ENCODE results near the gene SH3PXD2A. TPM values are rescaled to one million over a fixed set of nuclear protein-coding genes. Genes with fewer than 3 reads are reported as not detected.

The SH3PXD2A gene, protein sequence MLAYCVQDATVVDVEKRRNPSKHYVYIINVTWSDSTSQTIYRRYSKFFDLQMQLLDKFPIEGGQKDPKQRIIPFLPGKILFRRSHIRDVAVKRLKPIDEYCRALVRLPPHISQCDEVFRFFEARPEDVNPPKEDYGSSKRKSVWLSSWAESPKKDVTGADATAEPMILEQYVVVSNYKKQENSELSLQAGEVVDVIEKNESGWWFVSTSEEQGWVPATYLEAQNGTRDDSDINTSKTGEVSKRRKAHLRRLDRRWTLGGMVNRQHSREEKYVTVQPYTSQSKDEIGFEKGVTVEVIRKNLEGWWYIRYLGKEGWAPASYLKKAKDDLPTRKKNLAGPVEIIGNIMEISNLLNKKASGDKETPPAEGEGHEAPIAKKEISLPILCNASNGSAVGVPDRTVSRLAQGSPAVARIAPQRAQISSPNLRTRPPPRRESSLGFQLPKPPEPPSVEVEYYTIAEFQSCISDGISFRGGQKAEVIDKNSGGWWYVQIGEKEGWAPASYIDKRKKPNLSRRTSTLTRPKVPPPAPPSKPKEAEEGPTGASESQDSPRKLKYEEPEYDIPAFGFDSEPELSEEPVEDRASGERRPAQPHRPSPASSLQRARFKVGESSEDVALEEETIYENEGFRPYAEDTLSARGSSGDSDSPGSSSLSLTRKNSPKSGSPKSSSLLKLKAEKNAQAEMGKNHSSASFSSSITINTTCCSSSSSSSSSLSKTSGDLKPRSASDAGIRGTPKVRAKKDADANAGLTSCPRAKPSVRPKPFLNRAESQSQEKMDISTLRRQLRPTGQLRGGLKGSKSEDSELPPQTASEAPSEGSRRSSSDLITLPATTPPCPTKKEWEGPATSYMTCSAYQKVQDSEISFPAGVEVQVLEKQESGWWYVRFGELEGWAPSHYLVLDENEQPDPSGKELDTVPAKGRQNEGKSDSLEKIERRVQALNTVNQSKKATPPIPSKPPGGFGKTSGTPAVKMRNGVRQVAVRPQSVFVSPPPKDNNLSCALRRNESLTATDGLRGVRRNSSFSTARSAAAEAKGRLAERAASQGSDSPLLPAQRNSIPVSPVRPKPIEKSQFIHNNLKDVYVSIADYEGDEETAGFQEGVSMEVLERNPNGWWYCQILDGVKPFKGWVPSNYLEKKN
- total RNA-seq, result 100 to 1,000 TPM; 128 to 154 (median 136) TPM

DNA sequence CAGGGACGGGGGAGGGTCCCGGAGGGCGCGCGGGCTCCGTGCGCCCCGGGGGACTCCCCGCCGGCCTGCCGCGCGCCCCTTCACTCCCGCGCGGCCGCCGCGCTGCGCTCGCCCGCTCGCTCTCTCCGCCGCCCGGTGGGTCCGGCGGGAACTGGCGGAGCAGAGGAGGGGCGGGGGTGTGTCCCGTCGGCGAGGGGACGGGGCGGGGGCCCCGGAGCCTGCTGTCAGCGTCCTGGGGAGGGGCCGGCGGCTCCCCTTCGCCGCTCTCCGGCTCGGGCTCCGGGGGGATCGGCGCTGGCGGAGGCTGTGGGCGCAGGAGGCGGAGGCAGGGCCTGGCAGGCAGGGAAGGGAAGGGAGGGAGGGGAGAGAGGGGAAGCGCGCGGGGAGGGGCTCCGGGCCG lies at the start of gene SH3PXD2A:
Gene SH3PXD2A, minus strand, starts transcription at position 153 of the 400 bp plus-strand sequence. CDS start 310 bp downstream, outside the sequence.
- WGBS, 2 donors, result 0 to 2% methylated on average over 7 to 13 of the region's 54 CpGs
- H3K36me3 ChIP-seq, result no peaks in the 10 kb centered on the region
- no peak for DNase-seq (ENCODE audit: low spot score in 2 of 2)
- no peaks in the 10 kb centered on the region for H3K27me3 ChIP-seq
- TF ChIP-seq POLR2A (IDR thresholded peaks at IDR 0.05) (peak; percentile 24 to 67), CTCF (IDR thresholded peaks at IDR 0.05) (peak; percentile 14 to 69 (median 45)), EP300 (IDR thresholded peaks at IDR 0.05) (peak in 1 of 2 donors; percentile 35)
- peak within 1 kb of the TSS; percentile 78 to 97 (median 90) for H3K27ac ChIP-seq
- peaks cover 0 to 82% (median 43%) of the 10 kb centered on the region in 4 donors for H3K4me1 ChIP-seq
- H3K4me3 ChIP-seq, result peak within 1 kb of the TSS; percentile 57 to 78 (median 69)
- H3K9me3 ChIP-seq, result no peaks in the 10 kb centered on the region

- no peaks in the 10 kb centered on the region for H3K27me3 ChIP-seq
- no peak overlapping the region for H3K27ac ChIP-seq
- no peaks in the 10 kb centered on the region for H3K9me3 ChIP-seq
- no peak for DNase-seq (ENCODE audit: low spot score in 2 of 2)
- no peak overlapping the region for H3K4me3 ChIP-seq
- WGBS, 2 donors, result 79 to 86% methylated on average over 5 of the region's 5 CpGs
- peaks cover 0 to 19% (median 0%) of the 10 kb centered on the region in 4 donors for H3K4me1 ChIP-seq
- no peak for TF ChIP-seq EP300 (IDR thresholded peaks at IDR 0.05)
- TF ChIP-seq POLR2A (IDR thresholded peaks at IDR 0.05), result no peak
- no peak for TF ChIP-seq CTCF (IDR thresholded peaks at IDR 0.05)
- peaks cover 0 to 58% (median 0%) of the 10 kb centered on the region in 3 donors for H3K36me3 ChIP-seq
Observed at GRCh38 chr10:103901299-103901698, 45.9 kb upstream of the SH3PXD2A start.

DNA sequence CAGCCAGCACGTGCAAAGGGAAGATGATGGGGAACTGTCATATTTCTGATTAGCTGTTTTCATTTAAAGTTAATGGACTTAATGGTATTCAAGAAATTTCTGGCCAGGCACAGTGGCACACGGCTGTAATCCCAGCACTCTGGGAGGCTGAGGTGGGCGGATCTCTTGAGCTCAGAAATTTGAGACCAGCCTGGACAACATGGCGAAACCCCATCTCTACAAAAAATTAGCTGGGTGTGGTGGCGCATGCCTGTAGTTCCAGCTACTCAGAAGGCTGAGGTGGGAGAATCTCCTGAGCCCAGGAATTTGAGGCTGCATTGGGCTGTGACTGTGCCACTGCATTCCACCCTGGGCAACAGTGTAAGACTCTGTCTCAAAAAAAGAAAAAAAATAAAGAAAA lies 43.9 kb upstream of the SH3PXD2A start:
- Histone ChIP-seq H3K36me3 (peaks cover 0 to 51% (median 0%) of the 10 kb centered on the region in 3 donors), H3K9me3 (no peaks in the 10 kb centered on the region), H3K4me3 (no peak overlapping the region), H3K4me1 (peaks cover 0 to 24% (median 14%) of the 10 kb centered on the region in 4 donors), H3K27ac (no peak overlapping the region), H3K27me3 (no peaks in the 10 kb centered on the region)
- DNase-seq (ENCODE audit: low spot score in 2 of 2), result no peak
- WGBS, 2 donors, result 84 to 91% methylated on average over 5 of the region's 5 CpGs
- TF ChIP-seq EP300 (IDR thresholded peaks at IDR 0.05), result no peak
- no peak for TF ChIP-seq POLR2A (IDR thresholded peaks at IDR 0.05)
- TF ChIP-seq CTCF (IDR thresholded peaks at IDR 0.05), result no peak

DNA sequence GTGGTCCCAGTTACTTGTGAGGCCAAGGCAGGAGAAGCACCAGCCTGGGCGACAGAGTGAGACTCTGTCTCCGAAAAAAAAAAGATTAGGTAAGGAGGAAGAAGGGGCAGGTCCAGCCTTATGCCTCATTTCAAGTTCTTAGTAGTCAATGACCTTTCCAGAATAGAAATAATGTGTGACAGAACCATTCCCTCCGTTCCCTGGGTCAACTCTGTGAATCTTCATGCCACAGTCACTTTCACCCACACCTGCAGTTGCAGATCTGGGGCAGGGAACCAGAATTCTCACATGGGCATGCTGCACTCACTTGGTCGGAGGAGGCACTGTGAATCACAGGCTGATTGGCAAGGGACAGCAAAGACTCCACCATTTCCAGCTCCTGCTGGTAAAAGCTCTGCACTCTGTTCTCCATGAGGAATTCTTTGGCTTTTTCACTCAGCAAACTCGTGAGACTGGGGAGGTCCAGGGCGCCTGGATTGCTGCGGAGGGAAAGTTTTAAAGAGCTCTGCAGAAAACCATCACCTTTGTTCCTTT lies 41.9 kb upstream of the SH3PXD2A start:
- 76 to 79% methylated on average over 7 of the region's 7 CpGs for WGBS, 2 donors
- H3K4me3 ChIP-seq, result no peak overlapping the region
- no peak for DNase-seq (ENCODE audit: low spot score in 2 of 2)

More for the DNA sequence above, 41.9 kb upstream of the SH3PXD2A start:
- H3K9me3 ChIP-seq, result no peaks in the 10 kb centered on the region
- peak overlapping the region in 3 of 4 donors; percentile 62 to 79 (median 71) for H3K27ac ChIP-seq
- H3K4me1 ChIP-seq, result peaks cover 0 to 35% (median 19%) of the 10 kb centered on the region in 4 donors
- H3K36me3 ChIP-seq, result peaks cover 0 to 50% (median 0%) of the 10 kb centered on the region in 3 donors
- H3K27me3 ChIP-seq, result no peaks in the 10 kb centered on the region
- TF ChIP-seq POLR2A (IDR thresholded peaks at IDR 0.05), result no peak
- no peak for TF ChIP-seq CTCF (IDR thresholded peaks at IDR 0.05)
- no peak for TF ChIP-seq EP300 (IDR thresholded peaks at IDR 0.05)
